OCI-LY7 (cell line): ENCODE data around the gene SMIM10L2A. TPM values are rescaled to one million over a fixed set of nuclear protein-coding genes. Genes with fewer than 3 reads are reported as not detected.
"Not testable (repeated sequence)": the region's sequence is repeated elsewhere in the genome, so short reads cannot be mapped to it uniquely, and the experiment has no call there.

ENCODE experiments used
- BruUV-seq: library from RNA; stranded (reverse); fragments of 400-500 nt; replicated peaks from 2 replicates; lab custom pipeline; 2021; lab: Mats Ljungman, UMichigan
- CTCF ChIA-PET: fragments of 300-600 bp; sonication (Branson Sonifier 250); formaldehyde crosslinking; loops from one replicate; lab custom pipeline; 2022; ENCODE audit warnings: antibody characterized with exemption; ENCODE audit not compliant: unreplicated experiment; lab: Charles Lee
- POLR2A ChIA-PET: fragments of 300-600 bp; sonication (Branson Sonifier 250); formaldehyde crosslinking; loops from one replicate; lab custom pipeline; 2022; ENCODE audit warnings: antibody characterized with exemption; lab: Charles Lee
- DNase-seq: peaks from one replicate; pipeline ENCODE4 v3.0.0-alpha.2; 2015; ENCODE audit warnings: low spot score
- H2AFZ ChIP-seq: fragments of 200-600 bp; sonication (generic), shearing (Covaris generic); 2 replicates; pipeline ENCODE4 v1.6.1; 2014; ENCODE audit warnings: mild to moderate bottlenecking, antibody characterized with exemption, low read length, moderate library complexity
- H3K27ac ChIP-seq: fragments of 200-600 bp; sonication (generic); 2 replicates; pipeline ENCODE4 v1.5.1; 2014; ENCODE audit warnings: mixed run types, low read depth, mild to moderate bottlenecking, moderate library complexity, low read length, inconsistent platforms; ENCODE audit not compliant: poor library complexity, severe bottlenecking
- H3K36me3 ChIP-seq: fragments of 200-600 bp; sonication (generic); 2 replicates; pipeline ENCODE4 v1.6.1; 2014; ENCODE audit warnings: mild to moderate bottlenecking, antibody characterized with exemption, low read length, moderate library complexity, mixed read lengths; ENCODE audit not compliant: insufficient read depth
- H3K4me1 ChIP-seq: fragments of 200-600 bp; sonication (generic); 2 replicates; pipeline ENCODE4 v1.5.1; 2014; ENCODE audit warnings: mild to moderate bottlenecking, low read length; ENCODE audit not compliant: insufficient read depth, poor library complexity, severe bottlenecking
- H3K4me2 ChIP-seq: fragments of 200-600 bp; sonication (generic); 2 replicates; pipeline ENCODE4 v1.6.1; 2014; ENCODE audit warnings: mild to moderate bottlenecking, low read length
- H3K4me3 ChIP-seq: fragments of 200-600 bp; sonication (generic); 2 replicates; pipeline ENCODE4 v1.5.1; 2014; ENCODE audit warnings: mild to moderate bottlenecking, low read depth, low read length; ENCODE audit not compliant: poor library complexity, severe bottlenecking
- H3K79me2 ChIP-seq: fragments of 200-600 bp; sonication (generic); 2 replicates; pipeline ENCODE4 v1.6.1; 2016; ENCODE audit warnings: low read depth, mild to moderate bottlenecking, low read length, moderate library complexity, mixed read lengths; ENCODE audit not compliant: insufficient read depth
- H3K9me2 ChIP-seq: fragments of 200-600 bp; sonication (generic); 2 replicates; pipeline ENCODE4 v1.6.1; 2016; ENCODE audit warnings: mild to moderate bottlenecking, low read length, mixed read lengths; ENCODE audit not compliant: insufficient read depth
- H3K9me3 ChIP-seq: fragments of 200-600 bp; sonication (generic); 2 replicates; pipeline ENCODE4 v1.6.1; 2014; ENCODE audit warnings: mild to moderate bottlenecking, mixed run types, low read length, mixed read lengths
- H4K20me1 ChIP-seq: fragments of 200-600 bp; sonication (generic); 2 replicates; pipeline ENCODE4 v1.6.1; 2014; ENCODE audit warnings: mild to moderate bottlenecking, antibody characterized with exemption, low read length, moderate library complexity, mixed read lengths; ENCODE audit not compliant: insufficient read depth
- CTCF ChIP-seq: fragments of 200-600 bp; sonication (generic); conservative IDR thresholded peaks from 2 replicates; pipeline ENCODE4 v1.5.1; 2014; ENCODE audit warnings: mild to moderate bottlenecking, antibody characterized with exemption, low read length, moderate library complexity, mixed read lengths
- EZH2phosphoT487 ChIP-seq: fragments of 200-600 bp; sonication (generic); IDR thresholded peaks from 2 replicates; pipeline ENCODE4 v1.6.1; 2018; ENCODE audit warnings: low read depth, borderline replicate concordance, mild to moderate bottlenecking, mixed run types, antibody characterized with exemption, low read length, moderate library complexity, mixed read lengths
- intact Hi-C: fragments of 100-400 bp; cut with micrococcal nuclease; formaldehyde crosslinking; loops from one replicate; pipeline ENCODE4 v1.10.0; 2022; ENCODE audit not compliant: unreplicated experiment
- total RNA-seq, 2 experiments: library from RNA; depleted of rRNA in 1 of 2; stranded (reverse); fragments of >200 nt in 1 of 2; shearing (Covaris generic) in 1 of 2; gene quantifications; 2 replicates each; pipeline ENCODE4 v1.2.3, GENCODE V29; 2014 to 2022

SMIM10L2A gene
- total RNA-seq, 2 experiments from 2014 or later: 0.19 TPM; not detected in 1

GRCh38 chrX:135403374-135403773, 18.4 kb upstream of the SMIM10L2A start:
- BruUV-seq: no TSS peak
- no peak overlapping the region for H3K27ac ChIP-seq
- POLR2A ChIA-PET: interaction anchor here (1.7 kb wide), 1 partner anchor 12 kb away, joined by 4 read pairs; no protein-coding TSS in a partner anchor

GRCh38 chrX:135406428-135406827, 15.3 kb upstream of the SMIM10L2A start:
- H4K20me1 ChIP-seq, H3K27ac ChIP-seq, H3K9me2 ChIP-seq, DNase-seq, CTCF ChIA-PET, H3K4me2 ChIP-seq, POLR2A ChIA-PET, H3K4me3 ChIP-seq, H3K36me3 ChIP-seq, H2AFZ ChIP-seq, H3K4me1 ChIP-seq, intact Hi-C loops, H3K9me3 ChIP-seq, H3K79me2 ChIP-seq, BruUV-seq: not testable (repeated sequence)

More at GRCh38 chrX:135403374-135403773, 18.4 kb upstream of the SMIM10L2A start:
- H2AFZ ChIP-seq: no peak overlapping the region
- no peak overlapping the region for H3K4me3 ChIP-seq
- intact Hi-C loops: no loop called here
- no peaks in the 10 kb centered on the region for H3K9me2 ChIP-seq
- CTCF ChIA-PET: no interaction called here
- no peaks in the 10 kb centered on the region for H3K79me2 ChIP-seq
- H3K4me1 ChIP-seq: no peaks in the 10 kb centered on the region
- H4K20me1 ChIP-seq: no peaks in the 10 kb centered on the region
- TF ChIP-seq EZH2phosphoT487: no peak
- no peak for TF ChIP-seq CTCF
- H3K36me3 ChIP-seq: no peaks in the 10 kb centered on the region
- no peaks in the 10 kb centered on the region for H3K9me3 ChIP-seq
- no peak overlapping the region for H3K4me2 ChIP-seq
- no peak for DNase-seq

- no peak overlapping the region for H3K4me3 ChIP-seq
- no peaks in the 10 kb centered on the region for H3K9me3 ChIP-seq
- H3K4me2 ChIP-seq: no peak overlapping the region
- no peaks in the 10 kb centered on the region for H3K36me3 ChIP-seq
- no peaks in the 10 kb centered on the region for H3K4me1 ChIP-seq
- H2AFZ ChIP-seq: no peak overlapping the region
- no TSS peak for BruUV-seq
- ChIA-PET POLR2A (no interaction called here), CTCF (no interaction called here)
- TF ChIP-seq EZH2phosphoT487 (no peak), CTCF (no peak)
- no peaks in the 10 kb centered on the region for H4K20me1 ChIP-seq
- intact Hi-C loops: no loop called here
- H3K9me2 ChIP-seq: no peaks in the 10 kb centered on the region
- DNase-seq: no peak
- no peak overlapping the region for H3K27ac ChIP-seq
- no peaks in the 10 kb centered on the region for H3K79me2 ChIP-seq
These were observed 12.9 kb upstream of the SMIM10L2A start for GRCh38 chrX:135408794-135409193.
